Occipital lobe (tissue), 2 donors: ENCODE measurements around the gene RBMS1. TPM values are rescaled to one million over a fixed set of nuclear protein-coding genes. Genes with fewer than 3 reads are reported as not detected.

ENCODE experiments used
- DNase-seq: peaks from one replicate; lab custom pipeline; 2025; lab: John Stamatoyannopoulos, UW
- total RNA-seq: library from RNA; depleted of rRNA; stranded (reverse); fragments of >200 nt; gene quantifications from one replicate; pipeline ENCODE4 v1.2.3, GENCODE V29; 2014

RBMS1 gene
- total RNA-seq, 1 donor from 2014 or later = 7.8 TPM

- no peak for DNase-seq
Observed at GRCh38 chr2:160281213-160281612, 212.4 kb downstream of the RBMS1 start.

- DNase-seq = no peak
Observed at GRCh38 chr2:160279813-160280465, 213.7 kb downstream of the RBMS1 start.

GRCh38 chr2:160278879-160279177 is 214.8 kb downstream of the RBMS1 start:
- DNase-seq = no peak

- DNase-seq = no peak
Observed at GRCh38 chr2:160278101-160278878, 215.3 kb downstream of the RBMS1 start.

- DNase-seq = no peak
Observed at GRCh38 chr2:160277151-160277550, 216.5 kb downstream of the RBMS1 start.

- DNase-seq = no peak
Observed at GRCh38 chr2:160275656-160276055, 218.0 kb downstream of the RBMS1 start.

GRCh38 chr2:160271171-160272086 is 222.2 kb downstream of the RBMS1 start:
- no peak for DNase-seq

GRCh38 chr2:160270571-160271113 is 223.0 kb downstream of the RBMS1 start:
- no peak for DNase-seq

- peak; percentile 79 for DNase-seq
Observed at GRCh38 chr2:160269803-160270570, 223.6 kb downstream of the RBMS1 start.

GRCh38 chr2:160269365-160269764 is 224.2 kb downstream of the RBMS1 start:
- no peak for DNase-seq

- no peak for DNase-seq
Observed at GRCh38 chr2:160268151-160268781, 225.3 kb downstream of the RBMS1 start.

GRCh38 chr2:160267692-160268091 is 225.9 kb downstream of the RBMS1 start:
- no peak for DNase-seq

GRCh38 chr2:160267022-160267421 is 226.6 kb downstream of the RBMS1 start:
- DNase-seq = no peak

- DNase-seq = no peak
Observed at GRCh38 chr2:160266037-160266551, 227.5 kb downstream of the RBMS1 start.

GRCh38 chr2:160264308-160264707 is 229.3 kb downstream of the RBMS1 start:
- no peak for DNase-seq

- no peak for DNase-seq
Observed at GRCh38 chr2:160261732-160262131, 231.9 kb downstream of the RBMS1 start.

GRCh38 chr2:160258492-160258805 is 235.2 kb downstream of the RBMS1 start:
- DNase-seq = no peak

- no peak for DNase-seq
Observed at GRCh38 chr2:160257743-160258491, 235.7 kb downstream of the RBMS1 start.

- DNase-seq = no peak
Observed at GRCh38 chr2:160257041-160257742, 236.4 kb downstream of the RBMS1 start.
